ENCODE data around the gene PSMC4. TPM values are rescaled to one million over a fixed set of nuclear protein-coding genes. Genes with fewer than 3 reads are reported as not detected.
A peak's percentile ranks its signal among the peaks of the same experiment; 100 is the strongest.

Gene PSMC4
- total and polyA plus RNA-seq, 2 donors: 71.6 to 79.3 TPM

DNA sequence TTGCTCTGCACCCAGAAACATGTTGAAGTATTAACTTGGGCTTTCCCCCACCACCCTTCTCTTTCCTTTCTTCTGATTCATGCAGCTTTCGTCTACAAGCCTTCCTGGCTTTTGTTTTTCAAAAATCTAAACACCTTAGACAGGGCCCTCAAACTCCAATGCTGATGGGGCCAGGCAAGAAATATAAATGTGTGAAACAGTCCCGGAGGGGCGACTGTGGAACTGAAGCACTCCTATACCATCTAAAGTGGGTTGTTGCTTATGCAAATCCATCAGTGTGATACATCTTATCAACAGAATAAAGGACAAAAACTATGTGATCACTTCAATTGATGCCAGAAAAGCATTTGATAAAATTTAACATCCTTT, 42.6 kb upstream of the PSMC4 start:
- Histone ChIP-seq H3K9me3 (ENCODE audit: control insufficient read depth in 2 of 2, insufficient read depth in 1 of 2, low read length in 1 of 2) (peaks cover 0 to 1% of the 10 kb centered on the region in 2 donors), H3K4me1 (ENCODE audit: control insufficient read depth in 2 of 2, insufficient read depth in 2 of 2, low read length in 2 of 2) (no peaks in the 10 kb centered on the region), H3K4me3 (ENCODE audit: low read length in 2 of 2) (no peak overlapping the region), H3K27me3 (ENCODE audit: control insufficient read depth in 2 of 2, insufficient read depth in 1 of 2, low read length in 1 of 2) (no peaks in the 10 kb centered on the region), H3K36me3 (ENCODE audit: control insufficient read depth in 2 of 2, insufficient read depth in 2 of 2, low read length in 1 of 2) (peaks cover 0 to 3% of the 10 kb centered on the region in 2 donors), H3K27ac (ENCODE audit: low read depth in 1 of 2, low read length in 1 of 2) (no peak overlapping the region)
- WGBS: 94% methylated on average over 3 of the region's 3 CpGs
- no peak for DNase-seq (ENCODE audit: low read depth in 6 of 9, low spot score in 9 of 9)

DNA sequence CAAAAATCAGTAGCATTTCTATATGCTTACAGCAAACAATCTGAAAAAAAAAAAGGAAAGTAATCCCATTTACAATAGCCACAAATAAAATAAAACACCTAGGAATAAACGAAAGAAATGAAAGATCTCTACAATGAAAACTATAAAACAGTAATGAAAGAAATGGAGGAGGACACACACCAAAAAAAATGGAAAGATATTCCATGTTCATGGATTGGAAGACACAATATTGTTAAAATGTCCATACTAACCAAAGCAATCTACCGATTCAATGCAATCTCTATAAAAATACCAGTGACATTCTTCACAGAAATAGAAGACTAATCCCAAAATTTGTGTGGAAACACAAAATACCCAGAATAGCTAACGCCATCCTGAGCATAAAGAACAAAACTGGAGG, 41.2 kb upstream of the PSMC4 start:
- DNase-seq (ENCODE audit: low read depth in 6 of 9, low spot score in 9 of 9): no peak
- Histone ChIP-seq H3K4me3 (ENCODE audit: low read length in 2 of 2) (no peak overlapping the region), H3K9me3 (ENCODE audit: control insufficient read depth in 2 of 2, insufficient read depth in 1 of 2, low read length in 1 of 2) (peaks cover 0 to 1% of the 10 kb centered on the region in 2 donors), H3K27ac (ENCODE audit: low read depth in 1 of 2, low read length in 1 of 2) (no peak overlapping the region), H3K27me3 (ENCODE audit: control insufficient read depth in 2 of 2, insufficient read depth in 1 of 2, low read length in 1 of 2) (no peaks in the 10 kb centered on the region), H3K4me1 (ENCODE audit: control insufficient read depth in 2 of 2, insufficient read depth in 2 of 2, low read length in 2 of 2) (no peaks in the 10 kb centered on the region), H3K36me3 (ENCODE audit: control insufficient read depth in 2 of 2, insufficient read depth in 2 of 2, low read length in 1 of 2) (peaks cover 0 to 3% of the 10 kb centered on the region in 2 donors)
- 94% methylated on average over 3 of the region's 3 CpGs for WGBS

DNA sequence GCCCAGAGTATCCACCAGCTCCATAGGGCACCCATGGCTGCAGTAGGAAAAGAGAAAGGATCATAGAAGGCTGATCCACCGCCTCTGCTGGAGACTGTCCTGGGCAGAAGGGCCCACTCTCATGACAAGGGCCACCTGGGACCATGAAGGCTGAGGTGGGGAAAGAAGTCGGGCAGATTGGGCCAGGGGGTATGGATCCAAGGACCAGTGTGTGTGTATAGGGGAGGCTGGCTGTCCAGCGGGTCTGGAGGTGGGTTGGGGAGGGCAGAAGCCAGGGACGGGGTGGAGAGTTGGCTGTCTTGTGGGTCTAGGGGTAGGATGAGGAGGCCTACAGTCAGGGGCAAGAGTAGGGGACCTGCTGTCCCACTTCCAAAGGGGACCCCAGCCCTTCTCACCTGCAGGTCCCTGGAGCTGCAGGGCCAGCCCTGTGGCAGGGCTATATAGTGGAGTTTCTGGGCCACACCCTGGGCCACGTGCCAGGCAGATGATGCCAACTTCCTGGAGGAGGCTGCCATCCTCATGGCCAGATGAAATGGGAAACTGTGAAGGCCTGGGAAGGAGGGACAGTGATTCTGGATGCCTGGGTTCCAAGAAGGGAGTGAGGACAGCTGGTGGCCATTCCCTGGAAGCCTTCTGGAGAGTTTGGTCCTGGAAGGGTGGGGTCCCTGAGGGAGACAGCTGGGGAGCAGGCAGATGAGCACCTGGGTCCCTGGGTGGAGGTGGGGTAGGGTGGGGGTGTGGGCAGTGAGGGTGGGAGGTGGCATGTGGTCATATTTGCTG, 36.2 kb upstream of the PSMC4 start, which contains the start of gene FCGBP:
FCGBP (minus strand) TSS at position 51 of the 780 bp plus-strand sequence.
- Histone ChIP-seq H3K9me3 (ENCODE audit: control insufficient read depth in 2 of 2, insufficient read depth in 1 of 2, low read length in 1 of 2) (peaks cover 0 to 2% of the 10 kb centered on the region in 2 donors), H3K4me3 (ENCODE audit: low read length in 2 of 2) (no peak within 1 kb of the TSS), H3K4me1 (ENCODE audit: control insufficient read depth in 2 of 2, insufficient read depth in 2 of 2, low read length in 2 of 2) (peaks cover 0 to 19% of the 10 kb centered on the region in 2 donors), H3K36me3 (ENCODE audit: control insufficient read depth in 2 of 2, insufficient read depth in 2 of 2, low read length in 1 of 2) (no peaks in the 10 kb centered on the region), H3K27me3 (ENCODE audit: control insufficient read depth in 2 of 2, insufficient read depth in 1 of 2, low read length in 1 of 2) (no peaks in the 10 kb centered on the region), H3K27ac (ENCODE audit: low read depth in 1 of 2, low read length in 1 of 2) (no peak within 1 kb of the TSS)
- DNase-seq (ENCODE audit: low read depth in 6 of 9, low spot score in 9 of 9): no peak
- 86% methylated on average over 5 of the region's 5 CpGs for WGBS

DNA sequence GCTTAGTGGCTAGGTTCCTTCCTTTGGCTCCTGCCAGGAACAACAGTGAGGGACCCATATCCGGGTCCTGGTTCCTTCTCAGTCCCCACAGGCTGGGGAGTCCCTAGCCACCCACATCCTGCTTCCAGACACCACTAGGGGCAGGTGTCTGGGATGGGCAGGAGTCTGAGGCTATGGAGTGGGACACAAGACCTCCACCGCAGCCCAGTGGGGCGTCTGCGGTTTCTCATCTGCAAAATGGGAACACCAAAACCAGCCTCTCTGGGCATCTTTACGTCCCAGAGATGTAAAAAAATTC, 35.7 kb upstream of the PSMC4 start:
- DNase-seq (ENCODE audit: low read depth in 6 of 9, low spot score in 9 of 9): no peak
- Histone ChIP-seq H3K27ac (ENCODE audit: low read depth in 1 of 2, low read length in 1 of 2) (no peak overlapping the region), H3K27me3 (ENCODE audit: control insufficient read depth in 2 of 2, insufficient read depth in 1 of 2, low read length in 1 of 2) (no peaks in the 10 kb centered on the region), H3K9me3 (ENCODE audit: control insufficient read depth in 2 of 2, insufficient read depth in 1 of 2, low read length in 1 of 2) (peaks cover 0 to 3% of the 10 kb centered on the region in 2 donors), H3K4me1 (ENCODE audit: control insufficient read depth in 2 of 2, insufficient read depth in 2 of 2, low read length in 2 of 2) (peaks cover 0 to 19% of the 10 kb centered on the region in 2 donors), H3K4me3 (ENCODE audit: low read length in 2 of 2) (no peak overlapping the region), H3K36me3 (ENCODE audit: control insufficient read depth in 2 of 2, insufficient read depth in 2 of 2, low read length in 1 of 2) (no peaks in the 10 kb centered on the region)
- 79% methylated on average over 5 of the region's 5 CpGs for WGBS

DNA sequence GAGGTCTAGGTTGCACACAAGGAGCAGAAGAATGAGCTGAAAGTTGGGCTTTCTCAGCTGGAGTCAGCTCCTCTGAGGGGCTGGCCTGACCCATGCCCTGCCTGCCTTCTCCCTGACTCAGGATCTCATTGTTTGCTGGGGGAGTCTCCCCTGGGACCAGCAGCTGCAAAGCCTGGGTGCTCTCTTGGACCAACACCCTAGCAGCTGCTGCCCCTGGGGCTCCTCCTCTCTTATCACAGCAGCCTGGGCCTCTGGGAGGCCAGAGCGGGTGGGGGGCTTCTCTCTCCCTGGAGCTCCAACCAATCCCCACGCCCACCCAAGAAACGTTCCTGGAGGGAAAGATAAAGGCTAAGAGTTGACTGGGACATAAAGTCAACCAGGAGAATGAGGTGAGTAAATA, 34.9 kb upstream of the PSMC4 start:
- Histone ChIP-seq H3K9me3 (ENCODE audit: control insufficient read depth in 2 of 2, insufficient read depth in 1 of 2, low read length in 1 of 2) (peaks cover 0 to 3% of the 10 kb centered on the region in 2 donors), H3K27ac (ENCODE audit: low read depth in 1 of 2, low read length in 1 of 2) (no peak overlapping the region), H3K36me3 (ENCODE audit: control insufficient read depth in 2 of 2, insufficient read depth in 2 of 2, low read length in 1 of 2) (no peaks in the 10 kb centered on the region), H3K27me3 (ENCODE audit: control insufficient read depth in 2 of 2, insufficient read depth in 1 of 2, low read length in 1 of 2) (no peaks in the 10 kb centered on the region), H3K4me1 (ENCODE audit: control insufficient read depth in 2 of 2, insufficient read depth in 2 of 2, low read length in 2 of 2) (peaks cover 2 to 21% of the 10 kb centered on the region in 2 donors), H3K4me3 (ENCODE audit: low read length in 2 of 2) (no peak overlapping the region)
- no peak for DNase-seq (ENCODE audit: low read depth in 6 of 9, low spot score in 9 of 9)
- WGBS: 70% methylated on average over 3 of the region's 3 CpGs

DNA sequence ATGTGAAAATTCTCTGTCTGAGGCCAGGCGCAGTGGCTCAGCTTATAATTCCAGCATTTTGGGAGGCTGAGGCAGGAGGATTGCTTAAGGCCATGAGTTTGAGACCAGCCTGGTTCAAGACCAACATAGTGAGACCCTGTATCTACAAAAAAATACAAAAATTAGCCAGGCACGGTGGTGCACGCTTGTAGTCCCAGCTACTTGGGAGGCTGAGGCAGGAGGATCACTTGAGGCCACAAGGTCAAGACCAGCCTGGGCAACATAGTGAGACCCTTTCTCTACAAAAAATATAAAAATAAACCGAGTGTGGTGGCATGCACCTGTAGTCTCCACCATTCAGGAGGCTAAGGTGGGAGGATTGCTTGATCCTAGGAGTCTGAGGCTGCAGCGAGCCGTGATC, 34.3 kb upstream of the PSMC4 start:
- no peak for DNase-seq (ENCODE audit: low read depth in 6 of 9, low spot score in 9 of 9)
- H3K4me3 ChIP-seq (ENCODE audit: low read length in 2 of 2): no peak overlapping the region
- H3K27me3 ChIP-seq (ENCODE audit: control insufficient read depth in 2 of 2, insufficient read depth in 1 of 2, low read length in 1 of 2): no peaks in the 10 kb centered on the region
- 92% methylated on average over 6 of the region's 6 CpGs for WGBS
- H3K36me3 ChIP-seq (ENCODE audit: control insufficient read depth in 2 of 2, insufficient read depth in 2 of 2, low read length in 1 of 2): no peaks in the 10 kb centered on the region
- H3K27ac ChIP-seq (ENCODE audit: low read depth in 1 of 2, low read length in 1 of 2): no peak overlapping the region
- peaks cover 0 to 3% of the 10 kb centered on the region in 2 donors for H3K9me3 ChIP-seq (ENCODE audit: control insufficient read depth in 2 of 2, insufficient read depth in 1 of 2, low read length in 1 of 2)
- H3K4me1 ChIP-seq (ENCODE audit: control insufficient read depth in 2 of 2, insufficient read depth in 2 of 2, low read length in 2 of 2): peaks cover 8 to 27% of the 10 kb centered on the region in 2 donors

DNA sequence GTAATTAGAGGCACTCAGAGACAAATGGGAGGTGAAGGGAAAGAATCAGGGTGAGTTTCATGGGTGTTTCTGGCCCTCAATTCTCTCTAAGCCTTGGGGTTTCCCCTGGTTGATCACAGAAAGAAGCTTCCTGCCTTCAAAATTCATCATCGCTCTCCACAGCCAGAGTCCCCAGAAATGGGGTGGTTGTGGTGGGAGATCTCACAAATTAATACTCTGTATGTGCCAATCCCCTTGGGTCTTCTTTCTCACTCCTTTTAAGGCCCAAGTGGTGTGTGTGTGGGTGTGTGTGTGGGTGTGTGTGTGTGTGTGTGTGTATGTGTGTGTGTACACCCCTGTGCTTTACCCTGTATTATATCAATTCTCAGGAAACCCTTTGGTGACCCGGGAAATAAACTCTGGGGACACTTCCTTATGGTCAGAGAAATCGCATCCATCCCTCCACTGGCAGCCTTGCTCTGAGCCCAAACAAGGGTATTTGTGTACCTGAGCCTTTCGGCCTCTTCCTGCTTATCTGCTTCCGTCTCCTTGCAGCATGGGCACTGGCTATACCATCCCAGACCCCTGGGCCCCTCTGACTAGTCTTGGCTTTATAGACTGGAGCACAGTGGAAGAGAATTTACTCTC, 33.8 kb upstream of the PSMC4 start:
- H3K36me3 ChIP-seq (ENCODE audit: control insufficient read depth in 2 of 2, insufficient read depth in 2 of 2, low read length in 1 of 2): no peaks in the 10 kb centered on the region
- peaks cover 0 to 3% of the 10 kb centered on the region in 2 donors for H3K9me3 ChIP-seq (ENCODE audit: control insufficient read depth in 2 of 2, insufficient read depth in 1 of 2, low read length in 1 of 2)
- WGBS: 41% methylated on average over 5 of the region's 5 CpGs
- H3K4me3 ChIP-seq (ENCODE audit: low read length in 2 of 2): no peak overlapping the region
- DNase-seq (ENCODE audit: low read depth in 6 of 9, low spot score in 9 of 9): peak in 1 of 9 donors; percentile 36
- H3K27me3 ChIP-seq (ENCODE audit: control insufficient read depth in 2 of 2, insufficient read depth in 1 of 2, low read length in 1 of 2): no peaks in the 10 kb centered on the region
- H3K4me1 ChIP-seq (ENCODE audit: control insufficient read depth in 2 of 2, insufficient read depth in 2 of 2, low read length in 2 of 2): peaks cover 14 to 33% of the 10 kb centered on the region in 2 donors
- no peak overlapping the region for H3K27ac ChIP-seq (ENCODE audit: low read depth in 1 of 2, low read length in 1 of 2)

DNA sequence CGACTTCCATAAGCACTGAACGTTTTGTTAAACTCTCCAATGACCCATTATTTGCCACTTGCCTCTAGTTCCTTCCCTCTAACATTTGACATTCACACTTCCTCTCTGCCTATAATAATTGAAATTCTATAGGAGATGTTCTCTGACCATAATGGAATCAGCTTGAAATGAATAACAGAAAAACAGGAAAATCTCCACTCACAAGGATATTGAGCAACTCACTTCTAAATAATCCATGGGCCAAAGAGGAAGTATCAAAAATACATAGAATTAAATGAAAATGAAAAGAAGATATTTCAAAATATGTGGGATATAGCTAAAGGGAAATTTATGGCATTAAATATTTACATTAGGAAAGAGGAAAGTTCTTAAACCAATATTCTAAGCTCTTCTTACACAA, 33.2 kb upstream of the PSMC4 start:
- H3K9me3 ChIP-seq (ENCODE audit: control insufficient read depth in 2 of 2, insufficient read depth in 1 of 2, low read length in 1 of 2): peaks cover 0 to 3% of the 10 kb centered on the region in 2 donors
- 11% methylated on average over 2 of the region's 2 CpGs for WGBS
- no peak for DNase-seq (ENCODE audit: low read depth in 6 of 9, low spot score in 9 of 9)
- no peak overlapping the region for H3K4me3 ChIP-seq (ENCODE audit: low read length in 2 of 2)
- no peaks in the 10 kb centered on the region for H3K27me3 ChIP-seq (ENCODE audit: control insufficient read depth in 2 of 2, insufficient read depth in 1 of 2, low read length in 1 of 2)
- H3K4me1 ChIP-seq (ENCODE audit: control insufficient read depth in 2 of 2, insufficient read depth in 2 of 2, low read length in 2 of 2): peaks cover 15 to 38% of the 10 kb centered on the region in 2 donors
- H3K36me3 ChIP-seq (ENCODE audit: control insufficient read depth in 2 of 2, insufficient read depth in 2 of 2, low read length in 1 of 2): no peaks in the 10 kb centered on the region
- H3K27ac ChIP-seq (ENCODE audit: low read depth in 1 of 2, low read length in 1 of 2): no peak overlapping the region

DNA sequence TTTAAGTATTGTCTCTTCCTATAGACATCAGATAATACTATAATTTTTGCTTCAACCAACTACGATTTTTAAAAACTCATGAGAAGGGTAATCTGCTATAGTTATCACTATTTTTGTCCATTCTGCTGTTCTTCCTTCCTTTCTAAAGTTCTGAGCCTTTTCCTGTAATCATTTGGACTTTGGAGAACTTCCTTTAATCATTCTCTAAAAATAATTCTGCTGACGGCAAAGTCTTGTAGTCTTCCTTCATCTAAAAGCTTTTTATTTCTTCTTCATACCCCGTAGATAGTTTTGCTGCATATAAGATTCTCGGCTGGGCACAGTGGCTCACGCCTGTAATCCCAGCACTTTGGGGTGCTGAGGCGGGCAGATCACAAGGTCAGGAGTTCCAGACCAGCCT, 31.4 kb upstream of the PSMC4 start:
- no peak for DNase-seq (ENCODE audit: low read depth in 6 of 9, low spot score in 9 of 9)
- 82% methylated on average over 6 of the region's 6 CpGs for WGBS
- peaks cover 15 to 51% of the 10 kb centered on the region in 2 donors for H3K4me1 ChIP-seq (ENCODE audit: control insufficient read depth in 2 of 2, insufficient read depth in 2 of 2, low read length in 2 of 2)
- H3K36me3 ChIP-seq (ENCODE audit: control insufficient read depth in 2 of 2, insufficient read depth in 2 of 2, low read length in 1 of 2): no peaks in the 10 kb centered on the region
- H3K4me3 ChIP-seq (ENCODE audit: low read length in 2 of 2): no peak overlapping the region
- H3K27me3 ChIP-seq (ENCODE audit: control insufficient read depth in 2 of 2, insufficient read depth in 1 of 2, low read length in 1 of 2): no peaks in the 10 kb centered on the region
- H3K9me3 ChIP-seq (ENCODE audit: control insufficient read depth in 2 of 2, insufficient read depth in 1 of 2, low read length in 1 of 2): peaks cover 0 to 3% of the 10 kb centered on the region in 2 donors
- H3K27ac ChIP-seq (ENCODE audit: low read depth in 1 of 2, low read length in 1 of 2): no peak overlapping the region

All from thymus (tissue), 11 donors.